ENCODE measurements around the gene SYNPR.

DNA sequence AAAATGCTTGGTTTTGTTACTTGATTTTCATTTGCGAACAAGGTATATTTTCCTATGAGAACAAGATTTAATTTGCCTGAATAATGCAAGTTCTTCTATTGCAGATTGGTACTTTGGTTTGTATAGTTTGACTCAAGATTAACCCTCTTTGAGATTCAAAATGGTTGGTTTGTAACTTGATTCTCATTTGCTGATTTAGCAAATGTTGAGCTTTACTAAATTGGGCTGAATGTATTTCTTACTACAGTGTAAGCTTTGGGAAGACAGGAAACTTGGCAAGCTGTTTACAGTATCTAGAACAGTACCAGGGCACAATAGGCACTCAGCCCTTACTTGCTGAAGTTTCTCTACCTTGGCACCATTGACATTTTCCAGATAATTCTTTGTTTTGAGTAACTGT is 3.7 kb upstream of the SYNPR start:
- TF ChIP-seq, protein P1, sequence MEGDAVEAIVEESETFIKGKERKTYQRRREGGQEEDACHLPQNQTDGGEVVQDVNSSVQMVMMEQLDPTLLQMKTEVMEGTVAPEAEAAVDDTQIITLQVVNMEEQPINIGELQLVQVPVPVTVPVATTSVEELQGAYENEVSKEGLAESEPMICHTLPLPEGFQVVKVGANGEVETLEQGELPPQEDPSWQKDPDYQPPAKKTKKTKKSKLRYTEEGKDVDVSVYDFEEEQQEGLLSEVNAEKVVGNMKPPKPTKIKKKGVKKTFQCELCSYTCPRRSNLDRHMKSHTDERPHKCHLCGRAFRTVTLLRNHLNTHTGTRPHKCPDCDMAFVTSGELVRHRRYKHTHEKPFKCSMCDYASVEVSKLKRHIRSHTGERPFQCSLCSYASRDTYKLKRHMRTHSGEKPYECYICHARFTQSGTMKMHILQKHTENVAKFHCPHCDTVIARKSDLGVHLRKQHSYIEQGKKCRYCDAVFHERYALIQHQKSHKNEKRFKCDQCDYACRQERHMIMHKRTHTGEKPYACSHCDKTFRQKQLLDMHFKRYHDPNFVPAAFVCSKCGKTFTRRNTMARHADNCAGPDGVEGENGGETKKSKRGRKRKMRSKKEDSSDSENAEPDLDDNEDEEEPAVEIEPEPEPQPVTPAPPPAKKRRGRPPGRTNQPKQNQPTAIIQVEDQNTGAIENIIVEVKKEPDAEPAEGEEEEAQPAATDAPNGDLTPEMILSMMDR (IDR thresholded peaks at IDR 0.05; ENCODE audit: low read depth, low read length): no peak
- no peak for TF ChIP-seq EZH2phosphoT487 (IDR thresholded peaks at IDR 0.05; ENCODE audit: low read depth)
